ENCODE results near the gene CYBC1.

Gene CYBC1

DNA sequence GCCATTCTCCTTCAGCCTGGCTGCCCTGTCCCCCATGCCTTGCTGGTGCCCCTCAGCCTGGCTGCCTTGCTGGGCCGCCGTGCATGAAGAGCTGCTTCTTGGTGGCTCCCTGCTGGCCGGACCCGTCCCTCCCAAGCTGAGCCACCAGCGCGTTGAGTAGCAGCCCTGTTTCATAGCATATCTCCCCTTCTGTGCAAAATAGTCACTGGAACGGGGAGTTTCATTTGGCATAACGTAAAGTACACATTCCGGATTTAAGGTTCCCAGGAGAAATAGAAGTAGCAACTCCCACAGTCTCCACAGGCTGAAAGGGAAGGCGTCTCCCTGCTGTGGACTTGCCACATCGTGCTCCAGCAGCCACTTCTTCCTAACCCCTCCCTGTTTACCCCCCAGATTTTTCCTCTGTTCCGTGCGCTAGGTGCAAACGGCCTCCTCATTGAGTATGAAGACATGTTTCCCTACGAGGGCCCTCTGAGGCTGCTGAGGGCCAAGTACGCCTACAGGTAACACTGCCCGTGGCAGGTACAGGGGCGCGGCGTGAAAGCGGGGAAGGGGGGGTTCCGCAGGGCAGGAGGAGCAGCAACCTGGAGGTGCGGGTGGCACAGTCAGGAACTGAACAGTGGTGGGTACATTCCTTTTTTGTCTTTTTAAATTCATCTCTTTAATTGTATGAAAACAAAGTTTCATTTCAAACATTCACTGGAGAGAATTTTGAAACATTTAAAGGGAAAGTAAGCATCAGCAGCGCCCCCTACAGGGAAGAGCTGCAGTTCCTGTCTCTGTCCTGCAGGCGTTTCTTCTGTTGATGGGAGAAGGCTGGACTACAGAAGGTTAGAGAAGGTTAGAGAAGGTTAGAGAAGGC lies 26.3 kb downstream of the CYBC1 start:
- H3K27ac ChIP-seq: no peak overlapping the region
- H3K36me3 ChIP-seq (replicated peaks): no peaks in the 10 kb centered on the region

DNA sequence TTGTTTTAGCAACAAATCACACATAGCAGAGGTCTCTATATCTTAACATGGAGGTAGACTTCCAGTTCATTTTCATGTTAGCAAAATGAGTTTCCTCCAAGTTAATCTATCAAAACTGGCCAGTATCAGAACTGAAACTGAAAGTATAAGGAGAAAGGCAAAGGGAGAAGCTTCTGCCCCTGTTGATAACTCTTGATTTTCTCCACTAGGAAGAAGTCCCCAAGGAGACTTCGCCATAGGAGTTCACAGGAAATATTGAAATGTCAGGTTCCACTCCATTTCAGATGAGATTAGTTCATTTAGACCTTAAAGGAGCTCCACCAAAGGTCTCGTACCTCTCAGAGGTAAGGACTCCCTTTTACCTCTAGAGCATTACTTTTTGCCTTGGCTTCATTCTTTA lies 31.0 kb downstream of the CYBC1 start:
- no peak for DNase-seq
- no peak overlapping the region for H3K4me3 ChIP-seq (ENCODE audit: low read depth, low read length)
- in situ Hi-C loops (cut with HindIII; ENCODE audit: low pct_ligation_motif_present, low sequenced_read_pairs): loop anchor here (10.0 kb wide), 1 partner anchor 75 kb away; no protein-coding TSS in a partner anchor
- H3K36me3 ChIP-seq (replicated peaks): no peaks in the 10 kb centered on the region
- H3K27me3 ChIP-seq (replicated peaks): no peaks in the 10 kb centered on the region
- TF ChIP-seq, protein P1, sequence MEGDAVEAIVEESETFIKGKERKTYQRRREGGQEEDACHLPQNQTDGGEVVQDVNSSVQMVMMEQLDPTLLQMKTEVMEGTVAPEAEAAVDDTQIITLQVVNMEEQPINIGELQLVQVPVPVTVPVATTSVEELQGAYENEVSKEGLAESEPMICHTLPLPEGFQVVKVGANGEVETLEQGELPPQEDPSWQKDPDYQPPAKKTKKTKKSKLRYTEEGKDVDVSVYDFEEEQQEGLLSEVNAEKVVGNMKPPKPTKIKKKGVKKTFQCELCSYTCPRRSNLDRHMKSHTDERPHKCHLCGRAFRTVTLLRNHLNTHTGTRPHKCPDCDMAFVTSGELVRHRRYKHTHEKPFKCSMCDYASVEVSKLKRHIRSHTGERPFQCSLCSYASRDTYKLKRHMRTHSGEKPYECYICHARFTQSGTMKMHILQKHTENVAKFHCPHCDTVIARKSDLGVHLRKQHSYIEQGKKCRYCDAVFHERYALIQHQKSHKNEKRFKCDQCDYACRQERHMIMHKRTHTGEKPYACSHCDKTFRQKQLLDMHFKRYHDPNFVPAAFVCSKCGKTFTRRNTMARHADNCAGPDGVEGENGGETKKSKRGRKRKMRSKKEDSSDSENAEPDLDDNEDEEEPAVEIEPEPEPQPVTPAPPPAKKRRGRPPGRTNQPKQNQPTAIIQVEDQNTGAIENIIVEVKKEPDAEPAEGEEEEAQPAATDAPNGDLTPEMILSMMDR (IDR thresholded peaks at IDR 0.05; ENCODE audit: low read depth, low read length, missing control alignments): no peak
- H3K27ac ChIP-seq: no peak overlapping the region

More for the DNA sequence above, 26.3 kb downstream of the CYBC1 start:
- peak; percentile 23 for DNase-seq
- Histone ChIP-seq H3K4me3 (ENCODE audit: low read depth, low read length) (no peak overlapping the region), H3K27me3 (replicated peaks) (no peaks in the 10 kb centered on the region)
- in situ Hi-C loops (cut with HindIII; ENCODE audit: low pct_ligation_motif_present, low sequenced_read_pairs): no loop called here
- TF ChIP-seq, protein P1 (IDR thresholded peaks at IDR 0.05; ENCODE audit: low read depth, low read length, missing control alignments): peak; percentile 80

DNA sequence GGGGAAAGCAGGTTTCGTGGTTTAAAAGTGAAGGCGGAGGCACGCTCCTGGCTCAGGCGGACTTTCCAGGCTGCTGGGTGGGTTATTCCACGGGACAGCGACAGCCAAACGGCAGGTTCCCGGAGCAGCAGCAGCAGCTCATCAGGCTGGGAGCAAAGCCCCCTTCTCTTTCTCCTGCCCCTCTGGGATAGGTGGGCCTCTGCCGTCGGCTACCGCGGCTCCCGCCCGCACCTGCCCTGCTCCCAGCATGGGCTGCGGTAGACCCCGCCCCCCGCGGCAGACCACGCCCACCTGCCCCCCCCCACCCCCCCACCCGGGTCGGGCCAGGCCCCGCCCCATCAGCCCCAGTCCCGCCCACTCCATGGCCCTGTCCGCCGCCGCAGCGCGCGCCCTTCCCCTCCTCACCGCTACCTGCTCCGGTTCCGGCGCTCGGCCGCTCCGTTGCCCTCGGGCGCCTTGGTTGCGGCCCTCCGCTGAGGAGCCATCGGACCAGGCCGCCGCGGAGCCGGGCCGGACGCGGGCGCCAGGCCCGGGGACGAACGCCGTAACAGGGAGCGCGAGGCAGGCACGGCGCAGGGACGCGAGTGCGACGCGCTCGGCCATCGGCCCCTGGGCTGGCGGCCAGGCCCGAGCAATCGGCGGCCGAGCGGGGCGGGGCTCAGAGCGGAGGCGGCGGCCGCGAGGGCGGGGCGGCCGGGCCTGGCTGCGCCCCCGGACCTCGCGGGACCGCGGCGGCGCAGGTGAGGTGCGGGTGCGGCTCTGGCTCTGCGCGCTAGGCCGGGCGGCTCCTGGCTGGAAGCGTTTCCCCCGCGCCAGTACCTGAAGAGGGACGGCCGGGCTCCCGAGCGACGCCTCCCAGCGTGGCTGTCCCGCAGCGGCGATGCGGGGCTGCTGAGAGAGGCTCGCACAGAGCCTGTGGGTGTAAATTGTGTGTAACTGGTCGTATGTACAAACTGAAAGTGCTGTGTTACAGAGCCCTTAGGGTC lies 32.3 kb downstream of the CYBC1 start, which contains the start of the genes HEXD and OGFOD3:
HEXD (plus strand) TSS at position 347 of the 986 bp plus-strand sequence. CDS start 1,453 bp downstream, outside the sequence.
OGFOD3 (minus strand) TSS at position 586 of the 986 bp plus-strand sequence; CDS start at position 485, 101 bp downstream.
- Histone ChIP-seq H3K27me3 (replicated peaks) (no peaks in the 10 kb centered on the region), H3K36me3 (replicated peaks) (no peaks in the 10 kb centered on the region), H3K4me3 (ENCODE audit: low read depth, low read length) (peak within 1 kb of the TSS; percentile 77), H3K27ac (peak within 1 kb of the TSS; percentile 35)
- TF ChIP-seq, protein P1 (IDR thresholded peaks at IDR 0.05; ENCODE audit: low read depth, low read length, missing control alignments): no peak
- in situ Hi-C loops (cut with HindIII; ENCODE audit: low pct_ligation_motif_present, low sequenced_read_pairs): loop anchor here (10.0 kb wide), 1 partner anchor 73 kb away; no protein-coding TSS in a partner anchor
- DNase-seq: peak; percentile 63

DNA sequence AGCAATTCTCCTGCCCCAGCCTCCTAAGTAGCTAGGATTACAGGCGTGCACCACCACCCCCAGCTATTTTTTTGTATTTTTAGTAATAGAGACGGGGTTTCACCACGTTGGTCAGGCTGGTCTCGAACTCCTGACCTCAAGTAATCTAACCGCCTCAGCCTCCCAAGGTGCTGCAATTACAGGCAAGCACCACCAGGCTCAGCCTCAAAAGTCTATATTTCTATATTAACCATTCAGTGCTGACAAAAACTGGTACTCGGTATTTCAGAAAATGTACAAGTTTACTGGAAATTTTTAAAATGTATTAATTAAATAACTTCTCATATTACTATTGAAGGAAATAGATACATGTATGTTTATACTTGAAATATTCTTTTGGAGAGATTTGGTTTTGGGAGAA lies 33.8 kb downstream of the CYBC1 start:
- Histone ChIP-seq H3K36me3 (replicated peaks) (no peaks in the 10 kb centered on the region), H3K4me3 (ENCODE audit: low read depth, low read length) (no peak overlapping the region), H3K27ac (no peak overlapping the region), H3K27me3 (replicated peaks) (no peaks in the 10 kb centered on the region)
- TF ChIP-seq, protein P1 (IDR thresholded peaks at IDR 0.05; ENCODE audit: low read depth, low read length, missing control alignments): peak; percentile 40
- in situ Hi-C loops (cut with HindIII; ENCODE audit: low pct_ligation_motif_present, low sequenced_read_pairs): loop anchor here (10.0 kb wide), 1 partner anchor 72 kb away; no protein-coding TSS in a partner anchor
- no peak for DNase-seq

DNA sequence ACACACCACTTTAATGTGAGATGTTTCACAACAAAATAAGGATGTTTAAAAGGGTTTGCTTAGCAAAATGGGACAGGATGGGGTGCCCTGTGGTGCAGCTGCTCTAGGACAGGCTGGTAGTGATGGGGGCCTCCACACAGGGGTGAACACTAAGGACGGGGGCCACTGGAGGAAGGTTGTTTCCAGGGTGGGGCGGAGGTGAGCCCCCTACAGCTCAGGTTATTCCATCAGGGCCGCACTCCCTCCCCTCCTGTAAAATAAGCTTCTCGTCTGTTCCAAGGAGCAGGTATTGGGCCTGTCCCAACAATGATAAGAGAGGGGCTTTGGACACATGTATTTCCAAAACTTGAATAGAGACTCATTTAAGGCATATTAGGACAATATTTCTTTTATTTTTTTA lies 34.3 kb downstream of the CYBC1 start:
- in situ Hi-C loops (cut with HindIII; ENCODE audit: low pct_ligation_motif_present, low sequenced_read_pairs): loop anchor here (10.0 kb wide), 1 partner anchor 71 kb away; no protein-coding TSS in a partner anchor
- no peak for DNase-seq
- H3K36me3 ChIP-seq (replicated peaks): no peaks in the 10 kb centered on the region
- no peaks in the 10 kb centered on the region for H3K27me3 ChIP-seq (replicated peaks)
- TF ChIP-seq, protein P1 (IDR thresholded peaks at IDR 0.05; ENCODE audit: low read depth, low read length, missing control alignments): no peak
- no peak overlapping the region for H3K27ac ChIP-seq
- H3K4me3 ChIP-seq (ENCODE audit: low read depth, low read length): no peak overlapping the region

Measured in brain microvascular endothelial cell (primary cell).